Activated B cell treated with CpG ODN at 0.5 μM for 24 hours (primary cell): ENCODE results near the gene TMED4. TPM values are rescaled to one million over a fixed set of nuclear protein-coding genes. Genes with fewer than 3 reads are reported as not detected.
"Not testable (repeated sequence)": the region's sequence is repeated elsewhere in the genome, so short reads cannot be mapped to it uniquely, and the experiment has no call there.

Experiments
- ATAC-seq: fragments of 200-7000 bp; cut with Tn5 transposase; one replicate; pipeline ENCODE4 v1.10.0; 2021; ENCODE audit warnings: low read depth, mild to moderate bottlenecking, moderate library complexity
- CTCF ChIA-PET: fragments of 350-600 bp; sonication (Branson Sonifier 250); formaldehyde crosslinking; loops from one replicate; lab custom pipeline; 2021; ENCODE audit warnings: antibody characterized with exemption; lab: Charles Lee
- POLR2A ChIA-PET: fragments of 350-600 bp; sonication (Branson Sonifier 250); formaldehyde crosslinking; loops from one replicate; lab custom pipeline; 2021; ENCODE audit warnings: antibody characterized with exemption; lab: Charles Lee
- DNase-seq: peaks from one replicate; pipeline ENCODE4 v3.0.0; 2022
- H3K27ac Mint-ChIP-seq: one replicate; pipeline ENCODE4 v1.8.0; 2020; ENCODE audit warnings: mixed read lengths
- H3K27me3 Mint-ChIP-seq: one replicate; pipeline ENCODE4 v1.8.0; 2021; ENCODE audit warnings: mixed read lengths
- H3K36me3 Mint-ChIP-seq: one replicate; pipeline ENCODE4 v1.8.0; 2021; ENCODE audit warnings: low read depth, mixed read lengths
- H3K4me1 Mint-ChIP-seq: one replicate; pipeline ENCODE4 v1.8.0; 2021; ENCODE audit warnings: mixed read lengths
- H3K4me3 Mint-ChIP-seq: one replicate; pipeline ENCODE4 v1.8.0; 2020; ENCODE audit warnings: mild to moderate bottlenecking, mixed read lengths
- H3K9me3 Mint-ChIP-seq: one replicate; pipeline ENCODE4 v1.8.0; 2020; ENCODE audit warnings: mixed read lengths
- CTCF ChIP-seq: fragments of 200-600 bp; IDR thresholded peaks from one replicate; pipeline ENCODE4 v1.8.0; 2022; ENCODE audit warnings: antibody characterized with exemption, mild to moderate bottlenecking
- intact Hi-C: fragments of 100-400 bp; cut with micrococcal nuclease; formaldehyde crosslinking; loops from one replicate; pipeline ENCODE4 v1.15.1; 2024
- total RNA-seq: library from RNA; stranded (reverse); gene quantifications from 2 replicates; pipeline ENCODE4 v1.2.3, GENCODE V29; 2022

TMED4 gene
- total RNA-seq, 1 donor from 2014 or later = 70.1 TPM

- Mint-ChIP-seq H3K27me3 (no peaks in the 10 kb centered on the region), H3K4me3 (no peak overlapping the region), H3K4me1 (no peaks in the 10 kb centered on the region), H3K36me3 (peaks cover 34% of the 10 kb centered on the region), H3K27ac (no peak overlapping the region), H3K9me3 (no peaks in the 10 kb centered on the region)
- intact Hi-C loops = no loop called here
- ChIA-PET POLR2A (no interaction called here), CTCF (no interaction called here)
- DNase-seq (no peak), ATAC-seq (no peak)
- TF ChIP-seq CTCF = no peak
These were observed 19.9 kb downstream of the TMED4 start for GRCh38 chr7:44561962-44562621.

DNA sequence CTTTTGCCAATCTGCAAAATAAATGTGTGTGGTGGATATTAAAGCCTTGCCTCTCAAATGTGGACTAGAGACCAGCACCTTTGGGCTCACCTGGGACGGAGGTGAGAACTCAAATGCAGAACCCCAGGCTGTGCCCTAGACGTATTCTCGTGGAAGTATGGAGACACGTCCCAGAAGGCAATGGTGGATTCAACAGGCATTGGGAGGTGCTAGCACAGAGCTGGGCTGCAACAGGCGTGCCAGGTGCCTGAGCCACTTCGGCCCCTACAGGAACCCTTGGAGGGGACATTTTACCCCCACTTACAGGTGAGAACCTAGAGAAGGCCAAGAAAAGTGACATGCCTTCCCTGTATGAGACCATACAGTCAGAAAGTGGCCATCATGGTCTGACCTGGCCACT, 20.6 kb downstream of the TMED4 start:
- Mint-ChIP-seq H3K27me3 (no peaks in the 10 kb centered on the region), H3K36me3 (peaks cover 29% of the 10 kb centered on the region), H3K4me1 (no peaks in the 10 kb centered on the region), H3K4me3 (no peak overlapping the region), H3K27ac (no peak overlapping the region), H3K9me3 (no peaks in the 10 kb centered on the region)
- ChIA-PET POLR2A (no interaction called here), CTCF (no interaction called here)
- ATAC-seq (no peak), DNase-seq (no peak)
- no peak for TF ChIP-seq CTCF
- intact Hi-C loops = no loop called here

DNA sequence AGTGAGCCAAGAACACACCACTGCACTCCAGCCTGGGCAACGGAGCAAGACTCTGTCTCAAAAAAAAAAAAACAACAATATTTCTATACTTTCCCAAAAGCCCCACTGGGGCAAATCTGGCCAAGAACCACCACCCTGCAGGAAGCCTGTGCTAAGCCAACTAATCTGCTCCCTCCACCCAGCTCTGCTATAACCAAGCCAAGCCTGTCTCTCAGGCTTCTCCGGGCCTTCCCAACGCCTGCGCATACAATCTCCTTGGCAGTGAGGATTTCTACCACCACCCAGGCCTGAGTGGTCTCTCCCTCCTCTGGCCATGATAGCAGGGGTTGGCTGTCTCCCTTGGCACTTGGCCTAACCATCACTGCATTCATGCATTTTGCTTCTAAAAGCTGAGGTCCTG, 22.5 kb downstream of the TMED4 start:
- intact Hi-C loops = no loop called here
- ATAC-seq = no peak
- ChIA-PET CTCF (no interaction called here), POLR2A (no interaction called here)
- Mint-ChIP-seq H3K4me3 (no peak overlapping the region), H3K36me3 (peaks cover 12% of the 10 kb centered on the region), H3K9me3 (no peaks in the 10 kb centered on the region), H3K27ac (no peak overlapping the region), H3K27me3 (peaks cover 3% of the 10 kb centered on the region), H3K4me1 (peaks cover 3% of the 10 kb centered on the region)
- TF ChIP-seq CTCF = no peak
- no peak for DNase-seq

DNA sequence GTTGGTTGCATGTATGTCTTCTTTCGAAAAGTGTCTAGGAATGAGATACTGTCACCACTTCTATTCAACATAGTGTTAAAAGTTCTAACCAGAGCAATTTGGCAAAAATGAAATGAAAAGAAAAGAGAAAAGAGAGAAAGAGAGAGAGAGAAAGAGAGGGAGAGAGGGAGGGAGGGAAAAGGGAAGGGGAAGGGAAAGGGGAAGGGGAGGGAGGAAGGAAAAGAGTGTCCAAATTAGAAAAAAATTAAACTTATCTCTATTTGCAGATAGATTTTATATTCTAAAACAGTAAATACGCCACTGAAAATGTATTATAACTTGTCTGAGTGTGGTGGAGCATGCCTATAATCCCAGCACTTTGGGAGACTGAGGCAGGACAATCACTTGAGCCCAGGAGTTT, 24.5 kb downstream of the TMED4 start:
- H3K36me3 Mint-ChIP-seq = no peaks in the 10 kb centered on the region
- CTCF ChIA-PET = no interaction called here
- no peak overlapping the region for H3K27ac Mint-ChIP-seq
- intact Hi-C loops = no loop called here
- H3K27me3 Mint-ChIP-seq = peaks cover 3% of the 10 kb centered on the region
- H3K4me3 Mint-ChIP-seq = no peak overlapping the region
- peaks cover 3% of the 10 kb centered on the region for H3K4me1 Mint-ChIP-seq
- no peak for ATAC-seq
- DNase-seq = no peak
- POLR2A ChIA-PET = no interaction called here
- no peak for TF ChIP-seq CTCF
- H3K9me3 Mint-ChIP-seq = no peaks in the 10 kb centered on the region

GRCh38 chr7:44555350-44555749, 26.7 kb downstream of the TMED4 start:
- H3K9me3 Mint-ChIP-seq = no peaks in the 10 kb centered on the region
- intact Hi-C loops = no loop called here
- no peak overlapping the region for H3K27ac Mint-ChIP-seq
- ATAC-seq = no peak
- peaks cover 3% of the 10 kb centered on the region for H3K4me1 Mint-ChIP-seq
- DNase-seq = no peak
- no peak overlapping the region for H3K4me3 Mint-ChIP-seq
- no peaks in the 10 kb centered on the region for H3K36me3 Mint-ChIP-seq
- H3K27me3 Mint-ChIP-seq = peaks cover 3% of the 10 kb centered on the region
- POLR2A ChIA-PET = no interaction called here
- TF ChIP-seq CTCF = no peak
- CTCF ChIA-PET = interaction anchor here (0.8 kb wide), 1 partner anchor 10 kb away, joined by 3 read pairs; no protein-coding TSS in a partner anchor

- POLR2A ChIA-PET, ATAC-seq, H3K4me3 Mint-ChIP-seq, intact Hi-C loops, H3K9me3 Mint-ChIP-seq, H3K36me3 Mint-ChIP-seq, DNase-seq, H3K27ac Mint-ChIP-seq, H3K4me1 Mint-ChIP-seq, H3K27me3 Mint-ChIP-seq, CTCF ChIA-PET: not testable (repeated sequence)
These were observed 29.5 kb downstream of the TMED4 start for GRCh38 chr7:44552473-44553005.
